ENCODE data around the gene RGL1.
"Not testable (repeated sequence)": the region's sequence is repeated elsewhere in the genome, so short reads cannot be mapped to it uniquely, and the experiment has no call there.

Gene RGL1

DNA sequence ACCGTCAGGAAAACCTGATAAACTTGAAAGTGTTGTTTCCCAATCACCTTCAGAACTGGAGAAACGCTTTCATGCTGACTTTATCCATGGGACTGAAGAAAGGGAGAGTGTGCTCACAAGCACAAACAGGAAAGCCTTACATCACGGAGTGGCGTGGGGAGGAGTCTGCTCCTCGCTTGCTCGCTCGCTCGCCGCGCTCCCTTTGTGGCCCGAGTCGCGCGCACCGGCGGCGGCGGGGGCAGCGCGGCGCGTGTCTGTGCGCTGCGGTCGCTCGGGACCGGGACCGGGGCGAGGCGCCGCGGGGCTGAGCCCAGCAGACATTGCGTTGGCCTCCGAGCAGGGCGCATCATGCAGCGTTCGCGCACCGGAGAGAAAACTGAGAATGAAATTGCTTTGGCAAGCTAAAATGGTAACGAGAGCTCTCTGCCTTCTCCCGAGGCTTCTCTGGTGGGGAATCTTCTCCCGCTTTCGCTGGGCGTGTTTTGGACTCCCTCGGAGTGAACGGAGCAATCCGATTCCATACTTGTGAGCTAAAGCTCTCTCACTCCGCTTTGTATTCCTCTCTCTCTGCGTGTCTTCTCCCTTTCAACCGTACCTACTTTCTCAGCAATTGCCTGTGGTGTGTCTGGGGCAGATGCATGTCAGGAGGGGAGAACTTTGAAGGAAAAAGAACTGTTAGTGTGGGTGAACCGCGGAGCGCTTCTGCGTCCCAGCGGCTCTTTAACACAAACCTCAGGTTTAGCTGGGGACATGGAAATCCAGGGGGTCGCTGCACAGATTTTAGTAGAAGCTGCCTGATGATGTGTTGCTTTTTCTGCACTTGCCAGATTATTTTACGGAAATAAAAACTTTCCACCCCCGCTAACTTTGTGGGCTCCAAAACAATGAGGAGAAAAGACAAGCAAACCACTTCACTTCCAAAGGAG is at the start of gene RGL1:
RGL1 (plus strand) TSS at position 205 of the 926 bp plus-strand sequence; CDS start at position 383, 178 bp downstream.
- in situ Hi-C loops (cut with MboI; ENCODE audit: low pct_unique_long_range_greater_than_20kb, low sequenced_read_pairs, unreplicated experiment), result no loop called here
- TF ChIP-seq, protein P1, sequence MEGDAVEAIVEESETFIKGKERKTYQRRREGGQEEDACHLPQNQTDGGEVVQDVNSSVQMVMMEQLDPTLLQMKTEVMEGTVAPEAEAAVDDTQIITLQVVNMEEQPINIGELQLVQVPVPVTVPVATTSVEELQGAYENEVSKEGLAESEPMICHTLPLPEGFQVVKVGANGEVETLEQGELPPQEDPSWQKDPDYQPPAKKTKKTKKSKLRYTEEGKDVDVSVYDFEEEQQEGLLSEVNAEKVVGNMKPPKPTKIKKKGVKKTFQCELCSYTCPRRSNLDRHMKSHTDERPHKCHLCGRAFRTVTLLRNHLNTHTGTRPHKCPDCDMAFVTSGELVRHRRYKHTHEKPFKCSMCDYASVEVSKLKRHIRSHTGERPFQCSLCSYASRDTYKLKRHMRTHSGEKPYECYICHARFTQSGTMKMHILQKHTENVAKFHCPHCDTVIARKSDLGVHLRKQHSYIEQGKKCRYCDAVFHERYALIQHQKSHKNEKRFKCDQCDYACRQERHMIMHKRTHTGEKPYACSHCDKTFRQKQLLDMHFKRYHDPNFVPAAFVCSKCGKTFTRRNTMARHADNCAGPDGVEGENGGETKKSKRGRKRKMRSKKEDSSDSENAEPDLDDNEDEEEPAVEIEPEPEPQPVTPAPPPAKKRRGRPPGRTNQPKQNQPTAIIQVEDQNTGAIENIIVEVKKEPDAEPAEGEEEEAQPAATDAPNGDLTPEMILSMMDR (IDR thresholded peaks at IDR 0.05; ENCODE audit: extremely low read depth, insufficient read depth, missing control alignments), result no peak
- peak; percentile 53 for DNase-seq (ENCODE audit: low spot score)

GRCh38 chr1:183756326-183756725 is 48.6 kb upstream of the RGL1 start:
- DNase-seq (ENCODE audit: low spot score), result no peak
- in situ Hi-C loops (cut with MboI; ENCODE audit: low pct_unique_long_range_greater_than_20kb, low sequenced_read_pairs, unreplicated experiment), result no loop called here
- TF ChIP-seq, protein P1 (IDR thresholded peaks at IDR 0.05; ENCODE audit: extremely low read depth, insufficient read depth, missing control alignments), result no peak

DNA sequence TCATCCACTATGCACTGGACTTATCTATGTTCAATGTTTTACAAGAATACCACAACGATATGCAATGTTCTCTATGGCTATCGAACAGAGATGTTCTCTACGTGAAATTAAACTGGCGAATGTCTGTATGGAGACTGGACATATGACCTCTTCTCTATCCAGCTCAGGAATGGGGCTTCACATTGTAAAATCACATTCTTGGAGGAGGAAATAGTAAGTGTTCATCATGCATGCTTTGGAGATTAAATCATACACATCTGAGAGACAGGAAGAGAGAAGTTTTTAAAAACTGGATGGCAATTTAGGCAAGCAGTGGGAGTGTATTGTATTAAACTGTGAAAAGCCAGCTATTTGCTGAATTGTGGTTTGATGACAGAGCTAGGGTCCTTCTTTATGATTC is 47.9 kb upstream of the RGL1 start:
- DNase-seq (ENCODE audit: low spot score), result no peak
- in situ Hi-C loops (cut with MboI; ENCODE audit: low pct_unique_long_range_greater_than_20kb, low sequenced_read_pairs, unreplicated experiment), result no loop called here

DNA sequence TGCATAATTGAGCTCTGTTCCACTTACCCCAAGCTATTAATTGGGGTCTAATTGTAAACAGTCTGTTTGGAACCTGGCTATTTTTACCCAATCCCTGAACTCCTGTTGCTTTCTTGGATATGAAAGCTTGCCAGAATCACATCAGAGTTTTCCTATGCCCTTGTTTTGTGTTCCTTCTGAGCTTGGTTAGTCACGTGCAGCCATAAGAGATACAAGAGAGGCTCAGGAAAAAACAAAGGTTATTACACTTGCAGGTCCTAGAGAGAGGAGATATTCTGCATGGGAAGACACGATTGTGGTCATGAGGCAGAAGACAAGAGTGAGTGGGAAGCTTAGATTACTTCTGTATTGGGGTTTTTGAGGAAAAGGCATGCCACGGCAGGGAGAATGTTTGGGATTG is 46.0 kb upstream of the RGL1 start:
- in situ Hi-C loops (cut with MboI; ENCODE audit: low pct_unique_long_range_greater_than_20kb, low sequenced_read_pairs, unreplicated experiment), result no loop called here
- TF ChIP-seq, protein P1 (IDR thresholded peaks at IDR 0.05; ENCODE audit: extremely low read depth, insufficient read depth, missing control alignments), result no peak
- DNase-seq (ENCODE audit: low spot score), result no peak

More for the DNA sequence above, 47.9 kb upstream of the RGL1 start:
- TF ChIP-seq, protein P1 (IDR thresholded peaks at IDR 0.05; ENCODE audit: extremely low read depth, insufficient read depth, missing control alignments), result no peak

DNA sequence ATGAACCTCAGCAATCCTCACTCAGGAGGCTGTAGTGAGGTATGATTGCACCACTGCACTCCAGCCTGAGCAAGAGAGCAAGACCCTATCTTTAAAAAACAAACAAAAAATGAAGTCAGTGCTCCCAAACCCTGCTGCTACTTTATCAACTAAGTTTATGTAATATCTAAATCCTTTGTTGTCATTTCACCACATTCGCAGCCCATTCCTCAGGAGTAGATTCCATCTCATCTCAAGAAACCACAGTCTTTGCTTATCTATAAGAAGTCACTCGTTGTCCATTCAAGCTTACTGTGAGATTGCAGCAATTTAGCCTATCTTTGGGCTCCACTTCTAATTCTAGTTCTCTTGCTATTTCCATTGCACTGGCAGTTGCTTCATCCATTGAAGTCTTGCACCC is 44.3 kb upstream of the RGL1 start:
- TF ChIP-seq, protein P1 (IDR thresholded peaks at IDR 0.05; ENCODE audit: extremely low read depth, insufficient read depth, missing control alignments), result no peak

GRCh38 chr1:183761871-183762270 is 43.0 kb upstream of the RGL1 start:
- TF ChIP-seq, protein P1 (IDR thresholded peaks at IDR 0.05; ENCODE audit: extremely low read depth, insufficient read depth, missing control alignments), result no peak
- DNase-seq (ENCODE audit: low spot score), result no peak
- in situ Hi-C loops (cut with MboI; ENCODE audit: low pct_unique_long_range_greater_than_20kb, low sequenced_read_pairs, unreplicated experiment), result no loop called here

More for the DNA sequence above, 44.3 kb upstream of the RGL1 start:
- in situ Hi-C loops (cut with MboI; ENCODE audit: low pct_unique_long_range_greater_than_20kb, low sequenced_read_pairs, unreplicated experiment), result no loop called here
- DNase-seq (ENCODE audit: low spot score), result no peak

DNA sequence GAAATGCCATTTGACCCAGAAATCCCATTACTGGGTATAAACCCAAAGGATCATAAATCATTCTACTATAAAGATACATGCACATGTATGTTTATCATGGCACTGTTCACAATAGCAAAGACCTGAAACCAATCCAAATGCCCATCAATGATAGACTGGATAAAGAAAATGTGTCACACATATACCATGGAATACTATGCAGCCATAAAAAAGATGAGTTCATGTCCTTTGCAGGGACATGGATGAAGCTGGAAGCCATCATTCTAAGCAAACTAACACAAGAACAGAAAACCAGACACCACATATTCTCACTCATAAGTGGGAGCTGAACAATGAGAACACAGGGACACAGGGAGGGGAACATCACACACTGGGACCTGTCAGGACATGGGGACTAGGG is 42.1 kb upstream of the RGL1 start:
- in situ Hi-C loops (cut with MboI; ENCODE audit: low pct_unique_long_range_greater_than_20kb, low sequenced_read_pairs, unreplicated experiment), result not testable (repeated sequence)

More for the DNA sequence above, 42.1 kb upstream of the RGL1 start:
- not testable (repeated sequence) for DNase-seq (ENCODE audit: low spot score)
